K562 (cell line): Measurements from ENCODE around the gene PRRT1. TPM values are rescaled to one million over a fixed set of nuclear protein-coding genes. Genes with fewer than 3 reads are reported as not detected.

Source experiments
- CAMTA2 ChIP-seq: fragments of 250-450 bp; sonication (Bioruptor Pico); conservative IDR thresholded peaks from 2 replicates; pipeline ENCODE4 v1.5.1; 2022
- CBX2 ChIP-seq: fragments of 200-600 bp; sonication (generic); IDR thresholded peaks from one replicate; pipeline ENCODE4 v1.6.1; 2012; ENCODE audit warnings: mild to moderate bottlenecking, low read length, inconsistent platforms; ENCODE audit not compliant: insufficient read depth, poor library complexity, severe bottlenecking
- CHD1 ChIP-seq: fragments of 200-600 bp; sonication (generic); IDR thresholded peaks from one replicate; pipeline ENCODE4 v1.6.1; 2012; ENCODE audit warnings: mild to moderate bottlenecking, moderate library complexity, low read length, inconsistent platforms
- DPF2 ChIP-seq: fragments of 450-650 bp; IDR thresholded peaks from 2 replicates; pipeline ENCODE4 v1.6.1; 2016
- FOXA3 ChIP-seq, 2 experiments: fragments of 450-650 bp in 1 of 2; sonication (generic) in 1 of 2; formaldehyde crosslinking; IDR thresholded peaks in 1 of 2; conservative IDR thresholded peaks in 1 of 2; 2 replicates each; pipeline versions ENCODE4 v1.4.0 to v1.8.0; 2020 to 2022; ENCODE audit warnings: mild to moderate bottlenecking in 2 of 2, missing genetic modification reagents in 1 of 2
- FUS ChIP-seq: fragments of 200-400 bp; formaldehyde crosslinking; optimal IDR thresholded peaks from 2 replicates; pipeline ENCODE3; 2017; ENCODE audit warnings: low read depth, low read length
- GMEB1 ChIP-seq: fragments of 250-450 bp; sonication (Bioruptor Pico); IDR thresholded peaks from 2 replicates; pipeline ENCODE4 v1.4.0; 2020; ENCODE audit warnings: mild to moderate bottlenecking
- HDAC6 ChIP-seq: IDR thresholded peaks from 2 replicates; pipeline ENCODE4 v1.6.1; 2012; ENCODE audit warnings: low read depth, mild to moderate bottlenecking, control low read depth, inconsistent platforms, low read length, moderate library complexity
- HIVEP1 ChIP-seq: fragments of 250-450 bp; sonication (Bioruptor Pico); IDR thresholded peaks from 2 replicates; pipeline ENCODE4 v1.4.0; 2020; ENCODE audit warnings: mild to moderate bottlenecking
- HNRNPL ChIP-seq: fragments of 200-400 bp; formaldehyde crosslinking; IDR thresholded peaks from 2 replicates; pipeline ENCODE4 v1.6.1; 2017; ENCODE audit warnings: low read depth, mild to moderate bottlenecking, low read length
- HOXB6 ChIP-seq: fragments of 250-450 bp; sonication (Bioruptor Pico); IDR thresholded peaks from 2 replicates; pipeline ENCODE4 v1.5.1; 2022; ENCODE audit warnings: mild to moderate bottlenecking, borderline replicate concordance
- KDM5B ChIP-seq: fragments of 200-600 bp; sonication (generic); IDR thresholded peaks from 2 replicates; pipeline ENCODE4 v1.6.1; 2012; ENCODE audit warnings: low read depth, mild to moderate bottlenecking, moderate library complexity, low read length, control low read depth, inconsistent platforms; ENCODE audit not compliant: insufficient replicate concordance
- RAD51 ChIP-seq: fragments of 450-650 bp; IDR thresholded peaks from 2 replicates; pipeline ENCODE4 v1.7.1; 2016; ENCODE audit warnings: low read depth, mild to moderate bottlenecking, borderline replicate concordance
- RBBP5 ChIP-seq: fragments of 200-600 bp; sonication (generic); IDR thresholded peaks from 2 replicates; pipeline ENCODE4 v1.6.1; 2012; ENCODE audit warnings: borderline replicate concordance, mild to moderate bottlenecking, low read length, control low read depth, inconsistent platforms; ENCODE audit not compliant: insufficient read depth, poor library complexity, severe bottlenecking
- RBM22 ChIP-seq: fragments of 200-400 bp; formaldehyde crosslinking; IDR thresholded peaks from 2 replicates; pipeline ENCODE4 v1.6.1; 2018; ENCODE audit warnings: low read length, low read depth; ENCODE audit not compliant: poor library complexity, severe bottlenecking
- SMAD2 ChIP-seq: fragments of 150-350 bp; IDR thresholded peaks from 2 replicates; pipeline ENCODE4 v1.6.1; 2014; ENCODE audit warnings: low read depth, mild to moderate bottlenecking, low read length
- XRCC3 ChIP-seq: fragments of 450-650 bp; IDR thresholded peaks from 2 replicates; pipeline ENCODE4 v1.6.1; 2017; ENCODE audit warnings: mild to moderate bottlenecking, moderate library complexity
- ZNF696 ChIP-seq: fragments of 250-450 bp; sonication (Bioruptor Pico); conservative IDR thresholded peaks from 2 replicates; pipeline ENCODE4 v1.4.0; 2020; ENCODE audit warnings: mild to moderate bottlenecking, moderate library complexity
- polyA plus RNA-seq, 8 experiments: library from polyadenylated mRNA; depleted of rRNA in 4 of 8; stranded (reverse) in 5 of 8; unstranded in 3 of 8; fragments of >200 nt; fragmentation: Nextera tagmentation in 2 of 8; fragmentation: Illumina TruSeq in 1 of 8; extraction: Ambion mirVana in 2 of 8; extraction: Trizol in 1 of 8; gene quantifications; 2 replicates each; pipeline versions ENCODE4 v1.2.1 to v1.2.3, GENCODE V29; 2011 to 2014; ENCODE audit warnings: inconsistent platforms in 1 of 8, missing spikeins in 1 of 8
- total RNA-seq, 7 experiments: library from RNA; depleted of rRNA in 6 of 7; stranded (reverse); fragments of >200 nt in 6 of 7; fragmentation: Illumina TruSeq in 2 of 7; extraction: Trizol in 2 of 7; gene quantifications; 2 replicates each; pipeline versions ENCODE4 v1.2.1 to v1.2.3, GENCODE V29; 2011 to 2021; ENCODE audit warnings: low replicate concordance in 1 of 7
- TF ChIP-seq, protein P1 (sequence below): fragments of 250-450 bp; sonication (Bioruptor Pico); IDR thresholded peaks from 2 replicates; pipeline ENCODE4 v1.5.0; 2020; ENCODE audit warnings: mild to moderate bottlenecking, borderline replicate concordance
- TF ChIP-seq, protein P2 (sequence below): fragments of 450-650 bp; formaldehyde crosslinking; IDR thresholded peaks from 2 replicates; pipeline ENCODE4 v1.4.0; 2022; ENCODE audit warnings: missing genetic modification characterization
- TF ChIP-seq, protein P3 (sequence below): fragments of 250-450 bp; sonication (Bioruptor Pico); IDR thresholded peaks from 2 replicates; pipeline ENCODE4 v1.8.0; 2021; ENCODE audit warnings: mild to moderate bottlenecking, moderate library complexity

The PRRT1 gene
- total and polyA plus RNA-seq, 9 of the 15 experiments (the other 6 are each of a cell fraction or from before 2014, with no cell fraction given), result 0.14 to 3.5 (median 0.41) TPM

DNA sequence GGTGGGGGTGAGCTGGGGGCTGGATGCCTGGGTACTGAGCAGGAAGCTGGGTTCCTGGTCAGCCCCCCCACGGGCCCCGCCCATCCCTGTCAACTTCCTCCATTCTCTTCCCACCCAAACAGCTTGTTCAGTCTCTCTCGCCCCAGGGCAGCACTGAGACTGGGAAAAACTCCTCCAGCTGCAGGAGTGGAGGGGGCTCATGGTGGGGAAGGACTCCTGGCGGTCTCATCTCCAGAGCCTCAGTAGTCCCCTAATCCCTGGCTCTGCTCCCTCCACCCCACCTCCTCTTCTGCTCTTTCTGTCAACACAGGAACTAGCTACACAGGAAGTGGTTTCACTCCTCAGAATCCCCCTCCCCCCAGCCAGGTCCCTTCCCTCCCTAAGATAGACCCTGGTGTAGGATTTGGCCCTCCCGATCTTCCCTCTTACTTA, 40.9 kb upstream of the PRRT1 start, which contains the start of gene GPSM3 (continued):
- no peak; the same call in 1 of the 2 replicates for TF ChIP-seq GMEB1
- TF ChIP-seq KDM5B, result peak; percentile 41
- TF ChIP-seq, protein P1, sequence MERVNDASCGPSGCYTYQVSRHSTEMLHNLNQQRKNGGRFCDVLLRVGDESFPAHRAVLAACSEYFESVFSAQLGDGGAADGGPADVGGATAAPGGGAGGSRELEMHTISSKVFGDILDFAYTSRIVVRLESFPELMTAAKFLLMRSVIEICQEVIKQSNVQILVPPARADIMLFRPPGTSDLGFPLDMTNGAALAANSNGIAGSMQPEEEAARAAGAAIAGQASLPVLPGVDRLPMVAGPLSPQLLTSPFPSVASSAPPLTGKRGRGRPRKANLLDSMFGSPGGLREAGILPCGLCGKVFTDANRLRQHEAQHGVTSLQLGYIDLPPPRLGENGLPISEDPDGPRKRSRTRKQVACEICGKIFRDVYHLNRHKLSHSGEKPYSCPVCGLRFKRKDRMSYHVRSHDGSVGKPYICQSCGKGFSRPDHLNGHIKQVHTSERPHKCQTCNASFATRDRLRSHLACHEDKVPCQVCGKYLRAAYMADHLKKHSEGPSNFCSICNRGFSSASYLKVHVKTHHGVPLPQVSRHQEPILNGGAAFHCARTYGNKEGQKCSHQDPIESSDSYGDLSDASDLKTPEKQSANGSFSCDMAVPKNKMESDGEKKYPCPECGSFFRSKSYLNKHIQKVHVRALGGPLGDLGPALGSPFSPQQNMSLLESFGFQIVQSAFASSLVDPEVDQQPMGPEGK (CRISPR knock-in tag), result no peak
- TF ChIP-seq RBM22, result no peak
- TF ChIP-seq CHD1, result no peak
- TF ChIP-seq, protein P2, sequence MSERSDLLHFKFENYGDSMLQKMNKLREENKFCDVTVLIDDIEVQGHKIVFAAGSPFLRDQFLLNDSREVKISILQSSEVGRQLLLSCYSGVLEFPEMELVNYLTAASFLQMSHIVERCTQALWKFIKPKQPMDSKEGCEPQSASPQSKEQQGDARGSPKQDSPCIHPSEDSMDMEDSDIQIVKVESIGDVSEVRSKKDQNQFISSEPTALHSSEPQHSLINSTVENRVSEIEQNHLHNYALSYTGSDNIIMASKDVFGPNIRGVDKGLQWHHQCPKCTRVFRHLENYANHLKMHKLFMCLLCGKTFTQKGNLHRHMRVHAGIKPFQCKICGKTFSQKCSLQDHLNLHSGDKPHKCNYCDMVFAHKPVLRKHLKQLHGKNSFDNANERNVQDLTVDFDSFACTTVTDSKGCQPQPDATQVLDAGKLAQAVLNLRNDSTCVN (CRISPR knock-in tag), result 0 out of 2 replicates have a peak, but pooled peaks have one; percentile 59
- no peak for TF ChIP-seq SMAD2
- TF ChIP-seq RAD51, result no peak
- no peak for TF ChIP-seq CBX2
- TF ChIP-seq HDAC6, result no peak
- peak; percentile 68; the same call in 1 of the 2 replicates for TF ChIP-seq DPF2
- TF ChIP-seq ZNF696 (CRISPR knock-in tag), result no peak
- no peak for TF ChIP-seq FUS
- TF ChIP-seq, protein P3, sequence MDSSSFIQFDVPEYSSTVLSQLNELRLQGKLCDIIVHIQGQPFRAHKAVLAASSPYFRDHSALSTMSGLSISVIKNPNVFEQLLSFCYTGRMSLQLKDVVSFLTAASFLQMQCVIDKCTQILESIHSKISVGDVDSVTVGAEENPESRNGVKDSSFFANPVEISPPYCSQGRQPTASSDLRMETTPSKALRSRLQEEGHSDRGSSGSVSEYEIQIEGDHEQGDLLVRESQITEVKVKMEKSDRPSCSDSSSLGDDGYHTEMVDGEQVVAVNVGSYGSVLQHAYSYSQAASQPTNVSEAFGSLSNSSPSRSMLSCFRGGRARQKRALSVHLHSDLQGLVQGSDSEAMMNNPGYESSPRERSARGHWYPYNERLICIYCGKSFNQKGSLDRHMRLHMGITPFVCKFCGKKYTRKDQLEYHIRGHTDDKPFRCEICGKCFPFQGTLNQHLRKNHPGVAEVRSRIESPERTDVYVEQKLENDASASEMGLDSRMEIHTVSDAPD (CRISPR knock-in tag), result no peak
- TF ChIP-seq HIVEP1 (CRISPR knock-in tag), result no peak
- TF ChIP-seq XRCC3, result no peak
- TF ChIP-seq HOXB6 (CRISPR knock-in tag), result no peak; the same call in 1 of the 2 replicates
- TF ChIP-seq RBBP5, result no peak
- TF ChIP-seq CAMTA2 (CRISPR knock-in tag), result no peak
- TF ChIP-seq HNRNPL, result no peak
- TF ChIP-seq FOXA3 (CRISPR knock-in tag; conservative IDR thresholded peaks at IDR 0.05 in 1 of 2, IDR thresholded peaks at IDR 0.05 in 1 of 2), result peak in 1 of 2 experiments; percentile 80; a peak in 2 of 4 replicates
